Measurements from ENCODE around the gene MED13L. TPM values are rescaled to one million over a fixed set of nuclear protein-coding genes. Genes with fewer than 3 reads are reported as not detected.

The MED13L gene
- total and polyA plus RNA-seq, 9 donors, result 47.8 to 198 (median 156) TPM

- Histone ChIP-seq H3K36me3 (no peaks in the 10 kb centered on the region), H3K9me3 (no peaks in the 10 kb centered on the region), H3K4me3 (no peak overlapping the region), H3K4me1 (ENCODE audit: insufficient read depth) (peaks cover 11% of the 10 kb centered on the region), H3K27me3 (no peaks in the 10 kb centered on the region), H3K27ac (no peak overlapping the region)
- WGBS, 3 donors, result 87 to 94% (median 91%) methylated on average over 8 of the region's 8 CpGs
- no peak for TF ChIP-seq CTCF (IDR thresholded peaks at IDR 0.05)
- TF ChIP-seq POLR2A (IDR thresholded peaks at IDR 0.05), result no peak
- no peak for TF ChIP-seq EP300 (IDR thresholded peaks at IDR 0.05)
- intact Hi-C loops (cut with DNase I), result no loop called here
- DNase-seq, result no peak
Observed at GRCh38 chr12:116155383-116155782, 122.1 kb downstream of the MED13L start.

- no peaks in the 10 kb centered on the region for H3K36me3 ChIP-seq
- intact Hi-C loops (cut with DNase I), result no loop called here
- TF ChIP-seq POLR2A (IDR thresholded peaks at IDR 0.05) (no peak), CTCF (IDR thresholded peaks at IDR 0.05) (no peak), EP300 (IDR thresholded peaks at IDR 0.05) (no peak)
- WGBS, 3 donors, result 59 to 67% (median 59%) methylated on average over 2 of the region's 2 CpGs
- H3K4me3 ChIP-seq, result no peak overlapping the region
- no peak for DNase-seq
- H3K4me1 ChIP-seq (ENCODE audit: insufficient read depth), result peaks cover 15% of the 10 kb centered on the region
- H3K27me3 ChIP-seq, result no peaks in the 10 kb centered on the region
- H3K27ac ChIP-seq, result no peak overlapping the region
- H3K9me3 ChIP-seq, result no peaks in the 10 kb centered on the region
Observed at GRCh38 chr12:116153983-116154382, 123.5 kb downstream of the MED13L start.

GRCh38 chr12:116153113-116153512 is 124.4 kb downstream of the MED13L start:
- DNase-seq, result no peak
- TF ChIP-seq POLR2A (IDR thresholded peaks at IDR 0.05) (no peak), CTCF (IDR thresholded peaks at IDR 0.05) (no peak), EP300 (IDR thresholded peaks at IDR 0.05) (no peak)
- Histone ChIP-seq H3K36me3 (no peaks in the 10 kb centered on the region), H3K4me1 (ENCODE audit: insufficient read depth) (peaks cover 16% of the 10 kb centered on the region), H3K27ac (no peak overlapping the region), H3K4me3 (no peak overlapping the region), H3K27me3 (no peaks in the 10 kb centered on the region), H3K9me3 (no peaks in the 10 kb centered on the region)
- intact Hi-C loops (cut with DNase I), result no loop called here

- 10 to 26% (median 15%) methylated on average over 4 of the region's 4 CpGs for WGBS, 3 donors
- Histone ChIP-seq H3K4me1 (ENCODE audit: insufficient read depth) (peaks cover 15% of the 10 kb centered on the region), H3K36me3 (no peaks in the 10 kb centered on the region), H3K27ac (no peak overlapping the region), H3K4me3 (no peak overlapping the region), H3K9me3 (no peaks in the 10 kb centered on the region), H3K27me3 (no peaks in the 10 kb centered on the region)
- TF ChIP-seq EP300 (IDR thresholded peaks at IDR 0.05) (no peak), CTCF (IDR thresholded peaks at IDR 0.05) (no peak), POLR2A (IDR thresholded peaks at IDR 0.05) (no peak)
- intact Hi-C loops (cut with DNase I), result no loop called here
- DNase-seq, result no peak
Observed at GRCh38 chr12:116152268-116152667, 125.2 kb downstream of the MED13L start.

GRCh38 chr12:116150452-116150851 is 127.0 kb downstream of the MED13L start:
- WGBS, 3 donors, result 70 to 78% (median 76%) methylated on average over 5 of the region's 5 CpGs
- Histone ChIP-seq H3K4me1 (ENCODE audit: insufficient read depth) (peaks cover 14% of the 10 kb centered on the region), H3K9me3 (no peaks in the 10 kb centered on the region), H3K4me3 (no peak overlapping the region), H3K27me3 (no peaks in the 10 kb centered on the region), H3K36me3 (no peaks in the 10 kb centered on the region), H3K27ac (no peak overlapping the region)
- intact Hi-C loops (cut with DNase I), result no loop called here
- TF ChIP-seq POLR2A (IDR thresholded peaks at IDR 0.05) (no peak), CTCF (IDR thresholded peaks at IDR 0.05) (no peak), EP300 (IDR thresholded peaks at IDR 0.05) (no peak)
- no peak for DNase-seq
